HepG2 (cell line): ENCODE data around the gene GPR156. TPM values are rescaled to one million over a fixed set of nuclear protein-coding genes. Genes with fewer than 3 reads are reported as not detected.

Source experiments
- ARNTL ChIP-seq: sonication (generic); formaldehyde crosslinking; IDR thresholded peaks from 2 replicates; pipeline ENCODE4 v1.4.0; 2020; ENCODE audit warnings: mild to moderate bottlenecking, missing genetic modification reagents
- CBX5 ChIP-seq: sonication (generic); formaldehyde crosslinking; IDR thresholded peaks from 2 replicates; pipeline ENCODE4 v1.4.0; 2020; ENCODE audit warnings: missing genetic modification reagents, borderline replicate concordance
- DMTF1 ChIP-seq: sonication (generic); formaldehyde crosslinking; IDR thresholded peaks from 2 replicates; pipeline ENCODE4 v1.4.0; 2020; ENCODE audit warnings: mild to moderate bottlenecking, missing genetic modification reagents
- GRHL1 ChIP-seq: sonication (generic); formaldehyde crosslinking; conservative IDR thresholded peaks from 2 replicates; pipeline ENCODE4 v1.8.0; 2022; ENCODE audit warnings: missing genetic modification reagents
- HMGXB3 ChIP-seq: sonication (generic); formaldehyde crosslinking; IDR thresholded peaks from 2 replicates; pipeline ENCODE4 v1.4.0; 2020; ENCODE audit warnings: missing genetic modification reagents, borderline replicate concordance
- ISL2 ChIP-seq: sonication (generic); formaldehyde crosslinking; IDR thresholded peaks from 2 replicates; pipeline ENCODE4 v1.5.0; 2020; ENCODE audit warnings: missing genetic modification reagents
- KAT8 ChIP-seq: IDR thresholded peaks from 2 replicates; pipeline ENCODE4 v1.6.1; 2016; ENCODE audit warnings: missing genetic modification reagents, missing compliant biosample characterization
- MYPOP ChIP-seq: sonication (generic); formaldehyde crosslinking; IDR thresholded peaks from 2 replicates; pipeline ENCODE4 v1.8.1; 2023; ENCODE audit warnings: mild to moderate bottlenecking, moderate library complexity, missing genetic modification reagents
- RCOR2 ChIP-seq: IDR thresholded peaks from 2 replicates; pipeline ENCODE4 v1.6.1; 2016; ENCODE audit warnings: missing biosample characterization, missing genetic modification reagents
- RXRA ChIP-seq: sonication (generic); formaldehyde crosslinking; IDR thresholded peaks from 2 replicates; pipeline ENCODE4 v1.5.1; 2020; ENCODE audit warnings: missing genetic modification reagents
- SATB2 ChIP-seq: sonication (generic); formaldehyde crosslinking; IDR thresholded peaks from 2 replicates; pipeline ENCODE4 v1.5.0; 2020; ENCODE audit warnings: missing genetic modification reagents
- SKI ChIP-seq: fragments of 450-650 bp; IDR thresholded peaks from one replicate; pipeline ENCODE4 v1.6.1; 2018; ENCODE audit warnings: mild to moderate bottlenecking; ENCODE audit not compliant: partially characterized antibody
- polyA plus RNA-seq, 8 experiments: library from polyadenylated mRNA; depleted of rRNA in 3 of 8; stranded (reverse) in 7 of 8; unstranded in 1 of 8; fragments of >200 nt; fragmentation: Illumina TruSeq in 4 of 8; extraction: Trizol in 4 of 8; gene quantifications; 2 replicates each; pipeline versions ENCODE4 v1.2.1 to v1.2.3, GENCODE V29; 2011 to 2016; ENCODE audit warnings: low read depth in 4 of 8, missing spikeins in 1 of 8, mixed read lengths in 1 of 8; ENCODE audit not compliant: insufficient read depth in 1 of 8
- total RNA-seq, 5 experiments: library from RNA; depleted of rRNA; stranded (reverse); fragments of >200 nt; fragmentation: Illumina TruSeq; extraction: Trizol; gene quantifications; 2 replicates each; pipeline ENCODE4 v1.2.3, GENCODE V29; 2016; ENCODE audit warnings: low read depth in 1 of 5

The GPR156 gene
- total and polyA plus RNA-seq, 2 of the 13 experiments (the other 11 are each of a cell fraction or from before 2014, with no cell fraction given): not detected

- no peak for TF ChIP-seq DMTF1
- peak; percentile 68; the same call in 1 of the 2 replicates for TF ChIP-seq RXRA (CRISPR knock-in tag)
- TF ChIP-seq KAT8 (CRISPR knock-in tag): peak; percentile 65; the same call in 1 of the 2 replicates
- TF ChIP-seq RCOR2 (CRISPR knock-in tag): peak; percentile 81
- TF ChIP-seq SATB2 (CRISPR knock-in tag): 0 out of 2 replicates have a peak, but pooled peaks have one; percentile 45
- peak; percentile 76 for TF ChIP-seq ISL2 (CRISPR knock-in tag)
- peak; percentile 63; the same call in 1 of the 2 replicates for TF ChIP-seq CBX5 (CRISPR knock-in tag)
- TF ChIP-seq MYPOP (CRISPR knock-in tag): peak; percentile 83
- TF ChIP-seq HMGXB3 (CRISPR knock-in tag): peak; percentile 85
- TF ChIP-seq ARNTL (CRISPR knock-in tag): peak; percentile 95
- no peak for TF ChIP-seq GRHL1
- TF ChIP-seq SKI: peak; percentile 9
Observed at GRCh38 chr3:120274739-120275167, 10.3 kb downstream of the GPR156 start (continued).
